Endothelial cell of umbilical vein (primary cell): ENCODE data around the gene VPS8. TPM values are rescaled to one million over a fixed set of nuclear protein-coding genes. Genes with fewer than 3 reads are reported as not detected.

Experiments
- BruUV-seq: library from RNA; stranded (reverse); fragments of 400-500 nt; replicated peaks from 2 replicates; lab custom pipeline; 2021; lab: Mats Ljungman, UMichigan
- CTCF ChIA-PET: fragments of 300-600, 350-600 bp; sonication (Branson Sonifier 250); formaldehyde crosslinking; loops from one replicate; lab custom pipeline; 2021; ENCODE audit warnings: antibody characterized with exemption, inconsistent platforms; lab: Charles Lee
- POLR2A ChIA-PET: fragments of 300-600, 350-600 bp; sonication (Branson Sonifier 250); formaldehyde crosslinking; loops from one replicate; lab custom pipeline; 2021; ENCODE audit warnings: antibody characterized with exemption, inconsistent platforms; lab: Charles Lee
- DNase-seq: peaks from one replicate; pipeline ENCODE4 v3.0.0-alpha.2; 2011; ENCODE audit warnings: low read depth, low spot score
- FAIRE-seq: peaks from 2 replicates; lab custom pipeline; 2011; peaks lifted over from hg19 to GRCh38; lab: Jason Lieb, UNC
- H2AFZ ChIP-seq: 2 replicates; pipeline ENCODE4 v1.6.0; 2012; ENCODE audit warnings: low read depth, low read length, control low read depth, inconsistent platforms
- H3K27ac ChIP-seq: 2 replicates; pipeline ENCODE4 v1.5.1; 2011; ENCODE audit warnings: low read depth, mild to moderate bottlenecking, control low read depth, low read length, moderate library complexity; ENCODE audit not compliant: insufficient read depth
- H3K27me3 ChIP-seq, 2 experiments: 2 replicates each; pipeline versions ENCODE4 v1.6.0 to v1.6.1; 2011; ENCODE audit warnings: low read length in 2 of 2, mixed read lengths in 1 of 2; ENCODE audit not compliant: control insufficient read depth in 2 of 2, insufficient read depth in 2 of 2
- H3K36me3 ChIP-seq, 2 experiments: 2 replicates in 1 of 2; 3 replicates in 1 of 2; pipeline ENCODE4 v1.5.1; 2011; ENCODE audit warnings: low read length in 2 of 2, mild to moderate bottlenecking in 1 of 2, moderate library complexity in 1 of 2; ENCODE audit not compliant: control insufficient read depth in 2 of 2, insufficient read depth in 2 of 2; ENCODE audit errors: extremely low read depth in 1 of 2
- H3K4me1 ChIP-seq: 3 replicates; pipeline ENCODE4 v1.5.1; 2011; ENCODE audit warnings: mild to moderate bottlenecking, low read length; ENCODE audit not compliant: control insufficient read depth, insufficient read depth; ENCODE audit errors: extremely low read depth
- H3K4me2 ChIP-seq: 2 replicates; pipeline ENCODE4 v1.6.1; 2011; ENCODE audit warnings: low read length, control low read depth, mixed read lengths; ENCODE audit not compliant: insufficient read depth
- H3K4me3 ChIP-seq, 3 experiments: fragments of 200-600 bp in 1 of 3; sonication (generic), shearing (Covaris generic) in 1 of 3; replicated peaks in 1 of 3; 2 replicates each; pipeline ENCODE4 v1.5.1; 2011 to 2016; ENCODE audit warnings: control low read depth in 3 of 3, low read length in 3 of 3, mild to moderate bottlenecking in 2 of 3, inconsistent platforms in 1 of 3, low read depth in 1 of 3, moderate library complexity in 1 of 3; ENCODE audit not compliant: insufficient read depth in 1 of 3
- H3K79me2 ChIP-seq: 2 replicates; pipeline ENCODE4 v1.6.0; 2012; ENCODE audit warnings: low read length, inconsistent platforms; ENCODE audit not compliant: control insufficient read depth, insufficient read depth
- H3K9ac ChIP-seq: replicated peaks from 2 replicates; pipeline ENCODE3; 2011; ENCODE audit warnings: low read length, control low read depth; ENCODE audit not compliant: insufficient read depth; ENCODE audit errors: extremely low read depth
- H3K9me1 ChIP-seq: replicated peaks from 3 replicates; pipeline ENCODE4 v1.6.0; 2011; ENCODE audit warnings: mild to moderate bottlenecking, low read length; ENCODE audit not compliant: control insufficient read depth, insufficient read depth; ENCODE audit errors: extremely low read depth
- H3K9me3 ChIP-seq: replicated peaks from 2 replicates; pipeline ENCODE4 v1.5.1; 2012; ENCODE audit warnings: low read length, inconsistent platforms; ENCODE audit not compliant: control insufficient read depth, insufficient read depth
- H4K20me1 ChIP-seq: replicated peaks from 2 replicates; pipeline ENCODE3; 2011; ENCODE audit warnings: mild to moderate bottlenecking, low read length; ENCODE audit not compliant: control insufficient read depth, insufficient read depth; ENCODE audit errors: extremely low read depth
- CTCF ChIP-seq, 2 donors: IDR thresholded peaks; 1 replicate in 1 of 2; 2 replicates in 1 of 2; pipeline ENCODE4 v1.5.1; 2011; ENCODE audit warnings: low read length in 2 of 2, mild to moderate bottlenecking in 2 of 2, moderate library complexity in 2 of 2, control low read depth in 1 of 2, inconsistent platforms in 1 of 2, low read depth in 1 of 2; ENCODE audit not compliant: insufficient read depth in 1 of 2; ENCODE audit errors: extremely low read depth in 1 of 2
- EZH2 ChIP-seq: IDR thresholded peaks from 2 replicates; pipeline ENCODE4 v1.6.1; 2012; ENCODE audit warnings: borderline replicate concordance, low read depth, mild to moderate bottlenecking, moderate library complexity, low read length, inconsistent platforms; ENCODE audit not compliant: severe bottlenecking
- FOS ChIP-seq: IDR thresholded peaks from 2 replicates; pipeline ENCODE4 v1.6.1; 2011; ENCODE audit warnings: mild to moderate bottlenecking, low read length, moderate library complexity, borderline replicate concordance; ENCODE audit not compliant: insufficient read depth
- GATA2 ChIP-seq: IDR thresholded peaks from 2 replicates; pipeline ENCODE4 v1.7.0; 2011; ENCODE audit warnings: low read depth, mild to moderate bottlenecking, moderate library complexity, mixed read lengths, low read length; ENCODE audit not compliant: insufficient read length, insufficient read depth
- JUN ChIP-seq: IDR thresholded peaks from 2 replicates; pipeline ENCODE4 v1.6.1; 2011; ENCODE audit warnings: borderline replicate concordance, low read depth; ENCODE audit not compliant: insufficient read length, insufficient read depth
- MYC ChIP-seq: IDR thresholded peaks from one replicate; pipeline ENCODE4 v1.6.1; 2011; ENCODE audit warnings: mild to moderate bottlenecking, low read depth, low read length
- POLR2A ChIP-seq: IDR thresholded peaks from 2 replicates; pipeline ENCODE4 v1.6.1; 2012; ENCODE audit warnings: low read depth, mild to moderate bottlenecking, control low read depth, low read length
- POLR2AphosphoS5 ChIP-seq: IDR thresholded peaks from 2 replicates; pipeline ENCODE4 v1.6.1; 2012; ENCODE audit warnings: low read depth, mild to moderate bottlenecking, control low read depth, low read length, moderate library complexity; ENCODE audit not compliant: insufficient read depth
- dilution Hi-C: fragments of 300-500 bp; cut with MboI; formaldehyde crosslinking; loops from one replicate; pipeline ENCODE4 v1.15.0; 2019; ENCODE audit warnings: low sequenced_read_pairs; ENCODE audit not compliant: extremely low pct_ligation_motif_present
- intact Hi-C: fragments of 100-400 bp; cut with micrococcal nuclease; formaldehyde crosslinking; loops from one replicate; pipeline ENCODE4 v1.10.0; 2022
- polyA plus RNA-seq, 4 experiments: library from polyadenylated mRNA; depleted of rRNA in 3 of 4; stranded (reverse) in 3 of 4; unstranded in 1 of 4; fragments of >200 nt; gene quantifications; 2 replicates each; pipeline versions ENCODE4 v1.2.1 to v1.2.3, GENCODE V29; 2011 to 2012; ENCODE audit warnings: missing spikeins in 1 of 4
- total RNA-seq: library from RNA; stranded (reverse); gene quantifications from 2 replicates; pipeline ENCODE4 v1.2.3, GENCODE V29; 2021
- TF ChIP-seq, protein P1 (sequence below): IDR thresholded peaks from 2 replicates; pipeline ENCODE4 v1.6.1; 2011; ENCODE audit not compliant: insufficient read depth, insufficient read length

Gene VPS8
- total and polyA plus RNA-seq, 2 donors (not counting 3 experiments of a cell fraction or from before 2014, with no cell fraction given), result 13.7 to 51.6 TPM

DNA sequence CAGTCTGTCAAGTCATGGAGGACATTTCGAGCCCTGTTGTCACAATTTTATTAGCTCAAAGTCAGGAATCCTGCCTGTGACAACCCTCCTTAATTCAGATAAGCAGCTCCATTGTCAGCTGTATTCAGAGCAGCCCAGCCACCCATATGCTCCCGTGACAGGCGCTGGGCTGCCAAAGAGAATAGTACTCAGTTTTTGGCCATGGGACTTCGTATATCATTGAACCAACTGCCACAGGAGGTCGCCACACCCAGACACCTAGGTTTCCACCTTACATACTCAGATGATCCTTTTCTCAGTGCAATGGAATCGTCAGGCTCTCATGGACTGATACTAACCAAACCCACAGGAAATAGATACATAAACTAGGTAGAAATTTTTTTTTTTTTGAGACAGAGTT is 240.7 kb downstream of the VPS8 start:
- POLR2A ChIA-PET, result no interaction called here

GRCh38 chr3:185056908-185057307 is 244.9 kb downstream of the VPS8 start:
- Histone ChIP-seq H3K9me1 (no peaks in the 10 kb centered on the region), H4K20me1 (no peaks in the 10 kb centered on the region), H3K27me3 (no peaks in the 10 kb centered on the region), H3K36me3 (peaks cover 0 to 1% of the 10 kb centered on the region in 2 experiments), H3K9me3 (no peaks in the 10 kb centered on the region), H3K4me1 (peaks cover 3% of the 10 kb centered on the region), H2AFZ (no peak overlapping the region), H3K9ac (no peak overlapping the region), H3K4me3 (no peak overlapping the region), H3K79me2 (no peaks in the 10 kb centered on the region), H3K4me2 (no peak overlapping the region), H3K27ac (no peak overlapping the region)
- dilution Hi-C loops (no loop called here), intact Hi-C loops (no loop called here)
- ChIA-PET POLR2A (no interaction called here), CTCF (interaction anchor here (0.6 kb wide), 1 partner anchor 1202 kb away, joined by 3 read pairs; no protein-coding TSS in a partner anchor)
- no peak for TF ChIP-seq POLR2A
- TF ChIP-seq EZH2, result no peak
- no peak for TF ChIP-seq MYC
- no peak for TF ChIP-seq GATA2
- no peak for TF ChIP-seq POLR2AphosphoS5
- TF ChIP-seq, protein P1, sequence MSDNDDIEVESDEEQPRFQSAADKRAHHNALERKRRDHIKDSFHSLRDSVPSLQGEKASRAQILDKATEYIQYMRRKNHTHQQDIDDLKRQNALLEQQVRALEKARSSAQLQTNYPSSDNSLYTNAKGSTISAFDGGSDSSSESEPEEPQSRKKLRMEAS, result no peak
- no peak for TF ChIP-seq CTCF (IDR thresholded peaks at IDR 0.05; ENCODE audit: extremely low read depth in 1 of 2, insufficient read depth in 1 of 2, low read depth in 1 of 2, low read length in 2 of 2)
- no peak for TF ChIP-seq FOS
- no peak for TF ChIP-seq JUN
- no TSS peak for BruUV-seq
- FAIRE-seq, result no peak
- DNase-seq, result no peak

More for the DNA sequence above, 240.7 kb downstream of the VPS8 start:
- Histone ChIP-seq H3K27me3 (no peaks in the 10 kb centered on the region), H3K27ac (no peak overlapping the region), H3K4me3 (no peak overlapping the region), H3K9me3 (no peaks in the 10 kb centered on the region), H3K4me2 (no peak overlapping the region), H2AFZ (no peak overlapping the region), H3K79me2 (no peaks in the 10 kb centered on the region), H3K36me3 (peaks cover 0 to 6% of the 10 kb centered on the region in 2 experiments), H3K9me1 (no peaks in the 10 kb centered on the region), H3K4me1 (no peaks in the 10 kb centered on the region), H4K20me1 (no peaks in the 10 kb centered on the region), H3K9ac (no peak overlapping the region)
- DNase-seq (no peak), FAIRE-seq (no peak)
- dilution Hi-C loops (no loop called here), intact Hi-C loops (no loop called here)
- TF ChIP-seq GATA2, result no peak
- no TSS peak for BruUV-seq
- CTCF ChIA-PET, result no interaction called here
